Measurements from ENCODE around the gene HPCAL1. TPM values are rescaled to one million over a fixed set of nuclear protein-coding genes. Genes with fewer than 3 reads are reported as not detected.

The HPCAL1 gene
- polyA plus RNA-seq, 1 donor from 2014 or later, result 63.4 TPM

DNA sequence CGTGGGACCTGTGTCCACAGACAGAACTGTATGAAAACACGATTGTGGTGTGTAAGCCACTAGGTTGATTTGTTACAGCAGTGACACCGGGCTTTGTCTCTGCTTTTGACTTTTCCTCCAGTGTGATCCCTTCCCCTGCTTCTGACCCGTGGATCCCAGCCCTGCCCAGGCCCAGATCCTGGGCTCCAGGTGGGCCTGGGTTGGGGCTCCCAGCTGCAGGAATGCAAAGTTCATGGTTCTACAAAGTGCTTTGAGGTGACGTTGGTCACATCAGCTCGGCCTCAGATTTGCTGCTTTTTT, 26.8 kb downstream of the HPCAL1 start:
- Histone ChIP-seq H3K4me3 (ENCODE audit: low read length) (no peak overlapping the region), H3K9ac (ENCODE audit: low read length) (no peak overlapping the region), H3K36me3 (ENCODE audit: insufficient read depth, low read length) (no peaks in the 10 kb centered on the region), H3K9me3 (ENCODE audit: low read length) (no peaks in the 10 kb centered on the region), H3K79me2 (replicated peaks; ENCODE audit: insufficient read depth, low read length) (no peaks in the 10 kb centered on the region), H2AFZ (ENCODE audit: low read depth, low read length) (no peak overlapping the region), H3F3A (ENCODE audit: insufficient read depth, low read length, poor library complexity, severe bottlenecking) (no peaks in the 10 kb centered on the region), H4K20me1 (ENCODE audit: insufficient read depth) (no peaks in the 10 kb centered on the region), H3K27me3 (ENCODE audit: insufficient read depth, low read depth, low read length) (no peaks in the 10 kb centered on the region), H3K27ac (ENCODE audit: low read length) (no peak overlapping the region), H3K9me2 (ENCODE audit: insufficient read depth, low read length) (no peaks in the 10 kb centered on the region), H3K4me2 (ENCODE audit: low read length) (no peak overlapping the region)
- TF ChIP-seq, protein P1, sequence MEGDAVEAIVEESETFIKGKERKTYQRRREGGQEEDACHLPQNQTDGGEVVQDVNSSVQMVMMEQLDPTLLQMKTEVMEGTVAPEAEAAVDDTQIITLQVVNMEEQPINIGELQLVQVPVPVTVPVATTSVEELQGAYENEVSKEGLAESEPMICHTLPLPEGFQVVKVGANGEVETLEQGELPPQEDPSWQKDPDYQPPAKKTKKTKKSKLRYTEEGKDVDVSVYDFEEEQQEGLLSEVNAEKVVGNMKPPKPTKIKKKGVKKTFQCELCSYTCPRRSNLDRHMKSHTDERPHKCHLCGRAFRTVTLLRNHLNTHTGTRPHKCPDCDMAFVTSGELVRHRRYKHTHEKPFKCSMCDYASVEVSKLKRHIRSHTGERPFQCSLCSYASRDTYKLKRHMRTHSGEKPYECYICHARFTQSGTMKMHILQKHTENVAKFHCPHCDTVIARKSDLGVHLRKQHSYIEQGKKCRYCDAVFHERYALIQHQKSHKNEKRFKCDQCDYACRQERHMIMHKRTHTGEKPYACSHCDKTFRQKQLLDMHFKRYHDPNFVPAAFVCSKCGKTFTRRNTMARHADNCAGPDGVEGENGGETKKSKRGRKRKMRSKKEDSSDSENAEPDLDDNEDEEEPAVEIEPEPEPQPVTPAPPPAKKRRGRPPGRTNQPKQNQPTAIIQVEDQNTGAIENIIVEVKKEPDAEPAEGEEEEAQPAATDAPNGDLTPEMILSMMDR (IDR thresholded peaks at IDR 0.05; ENCODE audit: poor library complexity, severe bottlenecking), result no peak
- TF ChIP-seq POLR2AphosphoS5 (IDR thresholded peaks at IDR 0.05), result no peak
- no peak for TF ChIP-seq TAF1 (IDR thresholded peaks at IDR 0.05; ENCODE audit: low read depth)
- no peak for TF ChIP-seq EZH2 (IDR thresholded peaks at IDR 0.05; ENCODE audit: borderline replicate concordance, insufficient read depth, low read length, poor library complexity, severe bottlenecking)
- TF ChIP-seq MXI1 (conservative IDR thresholded peaks at IDR 0.05; ENCODE audit: poor library complexity, severe bottlenecking), result no peak
- no peak for TF ChIP-seq SMC3 (conservative IDR thresholded peaks at IDR 0.05; ENCODE audit: poor library complexity)
- TF ChIP-seq, protein P2, sequence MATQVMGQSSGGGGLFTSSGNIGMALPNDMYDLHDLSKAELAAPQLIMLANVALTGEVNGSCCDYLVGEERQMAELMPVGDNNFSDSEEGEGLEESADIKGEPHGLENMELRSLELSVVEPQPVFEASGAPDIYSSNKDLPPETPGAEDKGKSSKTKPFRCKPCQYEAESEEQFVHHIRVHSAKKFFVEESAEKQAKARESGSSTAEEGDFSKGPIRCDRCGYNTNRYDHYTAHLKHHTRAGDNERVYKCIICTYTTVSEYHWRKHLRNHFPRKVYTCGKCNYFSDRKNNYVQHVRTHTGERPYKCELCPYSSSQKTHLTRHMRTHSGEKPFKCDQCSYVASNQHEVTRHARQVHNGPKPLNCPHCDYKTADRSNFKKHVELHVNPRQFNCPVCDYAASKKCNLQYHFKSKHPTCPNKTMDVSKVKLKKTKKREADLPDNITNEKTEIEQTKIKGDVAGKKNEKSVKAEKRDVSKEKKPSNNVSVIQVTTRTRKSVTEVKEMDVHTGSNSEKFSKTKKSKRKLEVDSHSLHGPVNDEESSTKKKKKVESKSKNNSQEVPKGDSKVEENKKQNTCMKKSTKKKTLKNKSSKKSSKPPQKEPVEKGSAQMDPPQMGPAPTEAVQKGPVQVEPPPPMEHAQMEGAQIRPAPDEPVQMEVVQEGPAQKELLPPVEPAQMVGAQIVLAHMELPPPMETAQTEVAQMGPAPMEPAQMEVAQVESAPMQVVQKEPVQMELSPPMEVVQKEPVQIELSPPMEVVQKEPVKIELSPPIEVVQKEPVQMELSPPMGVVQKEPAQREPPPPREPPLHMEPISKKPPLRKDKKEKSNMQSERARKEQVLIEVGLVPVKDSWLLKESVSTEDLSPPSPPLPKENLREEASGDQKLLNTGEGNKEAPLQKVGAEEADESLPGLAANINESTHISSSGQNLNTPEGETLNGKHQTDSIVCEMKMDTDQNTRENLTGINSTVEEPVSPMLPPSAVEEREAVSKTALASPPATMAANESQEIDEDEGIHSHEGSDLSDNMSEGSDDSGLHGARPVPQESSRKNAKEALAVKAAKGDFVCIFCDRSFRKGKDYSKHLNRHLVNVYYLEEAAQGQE (IDR thresholded peaks at IDR 0.05; ENCODE audit: borderline replicate concordance), result no peak
- no peak for TF ChIP-seq RAD21 (conservative IDR thresholded peaks at IDR 0.05)
- TF ChIP-seq EP300 (conservative IDR thresholded peaks at IDR 0.05; ENCODE audit: poor library complexity, severe bottlenecking), result no peak

- Histone ChIP-seq H3K4me3 (ENCODE audit: low read length) (no peak overlapping the region), H3K36me3 (ENCODE audit: insufficient read depth, low read length) (no peaks in the 10 kb centered on the region), H4K20me1 (ENCODE audit: insufficient read depth) (no peaks in the 10 kb centered on the region), H3K79me2 (replicated peaks; ENCODE audit: insufficient read depth, low read length) (no peaks in the 10 kb centered on the region), H3K9me2 (ENCODE audit: insufficient read depth, low read length) (no peaks in the 10 kb centered on the region), H3F3A (ENCODE audit: insufficient read depth, low read length, poor library complexity, severe bottlenecking) (no peaks in the 10 kb centered on the region), H3K4me2 (ENCODE audit: low read length) (no peak overlapping the region), H3K27ac (ENCODE audit: low read length) (no peak overlapping the region), H3K27me3 (ENCODE audit: insufficient read depth, low read depth, low read length) (no peaks in the 10 kb centered on the region), H3K9ac (ENCODE audit: low read length) (no peak overlapping the region), H2AFZ (ENCODE audit: low read depth, low read length) (no peak overlapping the region), H3K9me3 (ENCODE audit: low read length) (no peaks in the 10 kb centered on the region)
- no peak for TF ChIP-seq RAD21 (conservative IDR thresholded peaks at IDR 0.05)
These were observed 27.4 kb downstream of the HPCAL1 start for GRCh38 chr2:10329880-10330699.
